ENCODE results near the gene CELF2.

GRCh38 chr10:11242443-11243387, 225.0 kb downstream of the CELF2 start:
- TF ChIP-seq POLR2A (IDR thresholded peaks at IDR 0.05): no peak
- TF ChIP-seq CTCF (IDR thresholded peaks at IDR 0.05): no peak

Data from vagina (tissue), 2 donors.